Stomach (tissue), 4 donors: ENCODE data around the gene AUH.

Source experiments
- CTCF ChIP-seq, 7 experiments: fragments of 450-650 bp in 4 of 7; fragments of 200-600 bp in 3 of 7; sonication (generic) in 3 of 7; IDR thresholded peaks; one replicate each; pipeline ENCODE4 v1.5.1; 2016 to 2019; ENCODE audit warnings: antibody characterized with exemption in 7 of 7, control low read depth in 2 of 7, mild to moderate bottlenecking in 1 of 7
- POLR2A ChIP-seq, 4 donors: fragments of 450-650 bp; IDR thresholded peaks; one replicate each; pipeline ENCODE4 v1.6.1; 2016; ENCODE audit warnings: antibody characterized with exemption in 4 of 4, control low read depth in 2 of 4, mild to moderate bottlenecking in 1 of 4, moderate library complexity in 1 of 4
- POLR2AphosphoS5 ChIP-seq, 3 donors: sonication (generic); formaldehyde crosslinking; IDR thresholded peaks; one replicate each; pipeline ENCODE4 v1.6.1; 2016; ENCODE audit warnings: antibody characterized with exemption in 3 of 3

- no peak for TF ChIP-seq POLR2AphosphoS5 (IDR thresholded peaks at IDR 0.05)
- TF ChIP-seq CTCF (IDR thresholded peaks at IDR 0.05), result no peak
- TF ChIP-seq POLR2A (IDR thresholded peaks at IDR 0.05), result no peak
Observed at GRCh38 chr9:91198405-91198804, 163.3 kb downstream of the AUH start.
